Activated naive CD4-positive, alpha-beta T cell treated with anti-CD3 and anti-CD28 coated beads for 36 hours (primary cell): ENCODE results near the gene ZNF426. TPM values are rescaled to one million over a fixed set of nuclear protein-coding genes. Genes with fewer than 3 reads are reported as not detected.
"Not testable (repeated sequence)": the region's sequence is repeated elsewhere in the genome, so short reads cannot be mapped to it uniquely, and the experiment has no call there.

Experiments
- CTCF ChIA-PET: fragments of 350-600 bp; sonication (Branson Sonifier 250); formaldehyde crosslinking; loops from one replicate; lab custom pipeline; 2021; ENCODE audit warnings: antibody characterized with exemption; lab: Charles Lee
- DNase-seq: peaks from one replicate; pipeline ENCODE4 v3.0.0-alpha.2; 2020
- H3K27ac Mint-ChIP-seq: one replicate; pipeline ENCODE4 v1.8.0; 2021; ENCODE audit warnings: mild to moderate bottlenecking, mixed read lengths
- H3K27me3 Mint-ChIP-seq: one replicate; pipeline ENCODE4 v1.8.0; 2021; ENCODE audit warnings: low read depth, mixed read lengths
- H3K36me3 Mint-ChIP-seq: one replicate; pipeline ENCODE4 v1.8.0; 2021; ENCODE audit warnings: low read depth, mixed read lengths
- H3K4me1 Mint-ChIP-seq: one replicate; pipeline ENCODE4 v1.8.0; 2021; ENCODE audit warnings: low read depth, mixed read lengths
- H3K4me3 Mint-ChIP-seq: one replicate; pipeline ENCODE4 v1.8.0; 2021; ENCODE audit warnings: mild to moderate bottlenecking, moderate library complexity, mixed read lengths
- H3K9me3 Mint-ChIP-seq: one replicate; pipeline ENCODE4 v1.8.0; 2021; ENCODE audit warnings: mixed read lengths
- intact Hi-C: fragments of 100-400 bp; cut with micrococcal nuclease; formaldehyde crosslinking; loops from one replicate; pipeline ENCODE4 v1.15.1; 2023
- total RNA-seq, 2 experiments: library from RNA; stranded (reverse); gene quantifications; one replicate each; pipeline ENCODE4 v1.2.3, GENCODE V29; 2021

ZNF426 gene
- total RNA-seq, 2 experiments from 2014 or later: 11.2 to 12.3 TPM

DNA sequence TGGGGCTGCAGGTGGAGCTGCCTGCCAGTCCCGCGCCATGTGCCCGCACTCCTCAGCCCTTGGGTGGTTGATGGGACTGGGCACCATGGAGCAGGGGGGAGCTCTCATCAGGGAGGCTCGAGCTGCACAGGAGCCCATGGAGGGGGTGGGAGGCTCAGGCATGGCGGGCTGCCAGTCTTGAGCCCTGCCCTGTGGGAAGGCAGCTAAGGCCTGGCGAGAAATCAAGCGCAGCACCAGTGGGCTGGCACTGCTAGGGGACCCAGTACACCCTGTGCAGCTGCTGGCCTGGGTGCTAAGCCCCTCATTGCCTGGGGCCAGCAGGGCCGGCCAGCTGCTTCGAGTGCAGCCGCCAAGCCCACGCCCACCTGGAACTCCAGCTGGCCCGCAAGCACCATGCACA is 2.8 kb upstream of the ZNF426 start:
- DNase-seq, intact Hi-C loops, CTCF ChIA-PET, H3K4me3 Mint-ChIP-seq, H3K27me3 Mint-ChIP-seq, H3K27ac Mint-ChIP-seq: not testable (repeated sequence)
- peaks cover 16% of the 10 kb centered on the region for H3K9me3 Mint-ChIP-seq
- H3K4me1 Mint-ChIP-seq: peaks cover 19% of the 10 kb centered on the region
- peaks cover 21% of the 10 kb centered on the region for H3K36me3 Mint-ChIP-seq

DNA sequence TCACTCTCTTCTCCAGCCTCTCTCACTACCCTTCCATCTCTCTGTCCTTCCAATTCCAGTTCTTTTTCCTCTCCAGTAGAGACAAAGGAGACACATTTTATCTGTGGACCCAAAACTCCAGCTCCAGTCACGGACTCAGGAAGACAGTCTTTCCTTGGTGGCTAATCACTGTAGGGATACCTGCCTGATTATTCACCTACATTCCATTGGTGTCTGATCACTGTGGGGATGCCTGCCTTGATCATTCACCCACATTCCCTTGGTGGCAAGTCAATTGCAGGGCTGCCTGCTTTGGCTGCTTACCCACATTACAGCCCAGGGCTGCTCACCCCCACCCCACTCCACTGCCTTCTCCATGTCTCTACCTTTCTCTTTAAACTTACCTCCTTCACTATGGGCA is 1.5 kb upstream of the ZNF426 start:
- Mint-ChIP-seq H3K27ac (peak overlapping the region; percentile 15), H3K4me3 (peak overlapping the region; percentile 3), H3K9me3 (peaks cover 20% of the 10 kb centered on the region), H3K4me1 (peaks cover 22% of the 10 kb centered on the region), H3K36me3 (peaks cover 34% of the 10 kb centered on the region)
- intact Hi-C loops: loop anchor here (2.0 kb wide), 2 partner anchors 215 to 335 kb away; partner anchors contain the start of gene ZNF559
- CTCF ChIA-PET, DNase-seq, H3K27me3 Mint-ChIP-seq: not testable (repeated sequence)

- Mint-ChIP-seq H3K4me1 (peaks cover 22% of the 10 kb centered on the region), H3K4me3 (peak overlapping the region; percentile 98), H3K36me3 (peaks cover 42% of the 10 kb centered on the region), H3K9me3 (peaks cover 22% of the 10 kb centered on the region), H3K27ac (peak overlapping the region; percentile 96)
- H3K27me3 Mint-ChIP-seq, CTCF ChIA-PET, DNase-seq: not testable (repeated sequence)
- intact Hi-C loops: loop anchor here (2.0 kb wide), 2 partner anchors 214 to 334 kb away; partner anchors contain the start of gene ZNF559
Observed at GRCh38 chr19:9539201-9539600, 756 bp upstream of the ZNF426 start.

DNA sequence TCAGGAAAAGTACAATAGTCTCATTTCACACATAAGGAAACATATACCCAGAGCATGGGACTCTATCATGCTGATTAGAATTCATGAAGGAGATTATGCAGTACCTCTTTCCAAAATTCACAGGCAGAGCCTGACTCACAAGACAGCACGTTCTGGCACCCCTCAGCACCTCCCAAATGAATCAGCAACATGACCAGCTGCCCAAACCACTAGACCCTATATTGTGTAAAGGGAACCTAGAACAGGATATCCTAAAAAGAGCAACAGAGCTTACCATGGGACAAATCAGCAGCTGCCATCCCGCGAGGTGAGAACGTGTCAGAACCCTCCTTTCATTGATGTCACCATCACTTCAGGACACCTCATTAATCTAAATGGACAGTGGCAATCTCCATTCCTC is 2.5 kb downstream of the ZNF426 start:
- Mint-ChIP-seq H3K4me1 (peaks cover 22% of the 10 kb centered on the region), H3K27ac (no peak overlapping the region), H3K36me3 (peaks cover 74% of the 10 kb centered on the region), H3K4me3 (no peak overlapping the region), H3K9me3 (peaks cover 47% of the 10 kb centered on the region), H3K27me3 (no peaks in the 10 kb centered on the region)
- no peak for DNase-seq
- CTCF ChIA-PET: no interaction called here
- intact Hi-C loops: no loop called here

- CTCF ChIA-PET: no interaction called here
- Mint-ChIP-seq H3K4me1 (peaks cover 3% of the 10 kb centered on the region), H3K27ac (no peak overlapping the region), H3K4me3 (no peak overlapping the region), H3K36me3 (peaks cover 95% of the 10 kb centered on the region), H3K9me3 (peaks cover 64% of the 10 kb centered on the region), H3K27me3 (no peaks in the 10 kb centered on the region)
- intact Hi-C loops: no loop called here
- peak; percentile 10 for DNase-seq
Observed at GRCh38 chr19:9531933-9532332, 6.5 kb downstream of the ZNF426 start.

GRCh38 chr19:9528757-9529336 is 9.6 kb downstream of the ZNF426 start:
- Mint-ChIP-seq H3K27me3 (no peaks in the 10 kb centered on the region), H3K36me3 (peaks cover 87% of the 10 kb centered on the region), H3K4me3 (no peak overlapping the region), H3K4me1 (no peaks in the 10 kb centered on the region), H3K9me3 (peaks cover 76% of the 10 kb centered on the region), H3K27ac (no peak overlapping the region)
- CTCF ChIA-PET: no interaction called here
- DNase-seq: no peak
- intact Hi-C loops: no loop called here

- intact Hi-C loops: no loop called here
- no peak overlapping the region for H3K27ac Mint-ChIP-seq
Observed at GRCh38 chr19:9523885-9524474, 14.5 kb downstream of the ZNF426 start.

GRCh38 chr19:9507285-9507684 is 31.2 kb downstream of the ZNF426 start:
- peaks cover 12% of the 10 kb centered on the region for H3K36me3 Mint-ChIP-seq
- H3K27me3 Mint-ChIP-seq: no peaks in the 10 kb centered on the region
- H3K4me1 Mint-ChIP-seq: no peaks in the 10 kb centered on the region
- intact Hi-C loops: no loop called here
- H3K9me3 Mint-ChIP-seq: peaks cover 54% of the 10 kb centered on the region
- H3K4me3 Mint-ChIP-seq: no peak overlapping the region
- DNase-seq: no peak
- H3K27ac Mint-ChIP-seq: no peak overlapping the region
- CTCF ChIA-PET: interaction anchor here (0.7 kb wide), 1 partner anchor 174 kb away, joined by 3 read pairs; no protein-coding TSS in a partner anchor

More at GRCh38 chr19:9523885-9524474, 14.5 kb downstream of the ZNF426 start:
- H3K36me3 Mint-ChIP-seq: peaks cover 66% of the 10 kb centered on the region
- peaks cover 63% of the 10 kb centered on the region for H3K9me3 Mint-ChIP-seq
- no peak overlapping the region for H3K4me3 Mint-ChIP-seq
- no peaks in the 10 kb centered on the region for H3K27me3 Mint-ChIP-seq
- DNase-seq: no peak
- H3K4me1 Mint-ChIP-seq: no peaks in the 10 kb centered on the region
- CTCF ChIA-PET: no interaction called here

DNA sequence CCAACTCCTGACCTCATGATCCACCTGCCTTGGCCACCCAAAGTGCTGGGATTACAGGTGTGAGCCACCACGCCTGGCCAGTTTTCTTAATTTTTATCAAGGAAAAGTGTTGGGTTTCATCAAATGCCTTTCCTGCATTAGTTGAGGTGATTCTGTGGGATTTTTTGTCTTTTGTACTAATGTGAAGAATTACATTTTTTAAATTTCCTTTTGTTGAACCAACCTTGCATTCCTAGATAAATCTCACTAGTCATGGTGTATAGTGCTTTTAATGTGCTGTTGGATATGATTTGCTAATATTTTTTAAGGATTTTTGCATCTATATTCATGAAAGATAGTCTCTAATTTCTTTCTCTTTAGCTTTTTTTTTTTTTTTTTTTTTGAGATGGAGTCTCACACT is 37.6 kb downstream of the ZNF426 start:
- peaks cover 36% of the 10 kb centered on the region for H3K9me3 Mint-ChIP-seq
- intact Hi-C loops: no loop called here

DNA sequence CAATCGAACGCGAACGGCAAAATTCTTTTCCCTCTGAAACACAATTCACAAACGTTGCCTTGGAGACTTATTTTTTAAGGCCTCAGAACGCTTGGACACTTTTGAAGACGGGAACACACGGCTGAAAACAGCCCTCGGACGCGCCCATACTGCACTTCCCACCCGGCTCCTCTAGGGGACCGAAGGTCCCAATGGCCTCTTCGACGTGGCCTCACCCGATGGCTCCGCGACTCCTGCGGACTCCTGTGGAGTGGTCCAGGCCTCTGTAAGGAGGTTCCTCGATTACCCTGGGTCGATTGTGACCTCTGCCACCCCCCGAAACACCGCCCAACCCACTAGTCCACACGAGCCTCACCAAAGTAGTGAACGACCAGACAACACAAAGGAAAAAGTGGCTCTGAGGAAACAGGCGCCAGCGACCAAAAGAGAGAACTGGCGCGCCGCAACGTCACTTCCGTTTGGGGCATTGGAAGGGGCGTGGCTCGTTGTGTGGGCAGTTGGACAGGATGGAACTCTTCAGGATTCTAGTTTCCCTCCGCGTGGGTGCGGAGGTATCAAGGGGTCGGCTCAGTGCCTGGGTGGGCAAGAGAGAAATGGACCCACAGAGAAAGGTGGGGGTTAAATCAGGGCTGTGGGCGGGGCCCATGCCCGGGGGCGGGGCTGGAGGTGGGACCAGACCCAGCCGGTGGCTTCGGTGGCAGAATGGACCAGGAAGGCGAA is 40.1 kb downstream of the ZNF426 start, which contains the start of gene ZNF560:
ZNF560 (minus strand) TSS at position 434 of the 720 bp plus-strand sequence. CDS start 23,303 bp downstream, outside the sequence.
- Mint-ChIP-seq H3K4me3 (peak within 1 kb of the TSS; percentile 49), H3K9me3 (peaks cover 28% of the 10 kb centered on the region), H3K27me3 (peaks cover 7% of the 10 kb centered on the region), H3K4me1 (peaks cover 8% of the 10 kb centered on the region), H3K36me3 (peaks cover 22% of the 10 kb centered on the region), H3K27ac (no peak within 1 kb of the TSS)
- CTCF ChIA-PET: no interaction called here
- intact Hi-C loops: no loop called here
- peak; percentile 28 for DNase-seq

More for the DNA sequence above, 37.6 kb downstream of the ZNF426 start:
- DNase-seq: no peak
- Mint-ChIP-seq H3K36me3 (peaks cover 23% of the 10 kb centered on the region), H3K27ac (no peak overlapping the region), H3K4me1 (peaks cover 8% of the 10 kb centered on the region), H3K4me3 (no peak overlapping the region), H3K27me3 (peaks cover 7% of the 10 kb centered on the region)
- CTCF ChIA-PET: no interaction called here

- Mint-ChIP-seq H3K27ac (no peak overlapping the region), H3K27me3 (peaks cover 7% of the 10 kb centered on the region), H3K4me1 (peaks cover 8% of the 10 kb centered on the region), H3K4me3 (no peak overlapping the region), H3K36me3 (peaks cover 16% of the 10 kb centered on the region), H3K9me3 (peaks cover 29% of the 10 kb centered on the region)
- no peak for DNase-seq
- CTCF ChIA-PET: no interaction called here
- intact Hi-C loops: no loop called here
Observed at GRCh38 chr19:9494096-9494495, 44.3 kb downstream of the ZNF426 start.

GRCh38 chr19:9487016-9487415 is 51.4 kb downstream of the ZNF426 start:
- Mint-ChIP-seq H3K27ac (peak overlapping the region; percentile 16), H3K36me3 (peaks cover 8% of the 10 kb centered on the region), H3K9me3 (peaks cover 50% of the 10 kb centered on the region), H3K4me1 (no peaks in the 10 kb centered on the region), H3K27me3 (no peaks in the 10 kb centered on the region), H3K4me3 (no peak overlapping the region)
- intact Hi-C loops: no loop called here
- no peak for DNase-seq
- CTCF ChIA-PET: no interaction called here
